Mesenchymal stem cell (in vitro differentiated cells and primary cell): Measurements from ENCODE around the gene PRKAG2.

Source experiments
- DNase-seq: peaks from one replicate; pipeline ENCODE4 v3.0.0-alpha.2; 2013
- H2AFZ ChIP-seq: one replicate; pipeline ENCODE4 v1.6.1; 2013; ENCODE audit warnings: low read depth, mild to moderate bottlenecking, control low read depth, inconsistent platforms, low read length, moderate library complexity
- H2AK5ac ChIP-seq: 2 replicates; pipeline ENCODE4 v1.6.1; 2013; ENCODE audit warnings: low read length, moderate library complexity, mild to moderate bottlenecking, inconsistent platforms; ENCODE audit not compliant: severe bottlenecking
- H2BK120ac ChIP-seq: one replicate; pipeline ENCODE4 v1.6.1; 2013; ENCODE audit warnings: low read depth, mild to moderate bottlenecking, inconsistent platforms, low read length, moderate library complexity
- H2BK12ac ChIP-seq, 2 experiments: one replicate each; pipeline ENCODE4 v1.6.1; 2013; ENCODE audit warnings: inconsistent platforms in 2 of 2, low read length in 2 of 2, mild to moderate bottlenecking in 2 of 2, moderate library complexity in 2 of 2, control low read depth in 1 of 2
- H2BK15ac ChIP-seq: one replicate; pipeline ENCODE4 v1.6.1; 2013; ENCODE audit warnings: mild to moderate bottlenecking, low read depth, inconsistent platforms; ENCODE audit not compliant: poor library complexity, severe bottlenecking
- H2BK5ac ChIP-seq: 2 replicates; pipeline ENCODE4 v1.6.1; 2013; ENCODE audit warnings: low read depth, mild to moderate bottlenecking, low read length, control low read depth, inconsistent platforms; ENCODE audit not compliant: poor library complexity, severe bottlenecking
- H3K14ac ChIP-seq, 2 experiments: one replicate each; pipeline ENCODE4 v1.6.1; 2013; ENCODE audit warnings: inconsistent platforms in 2 of 2, low read length in 2 of 2, control low read depth in 1 of 2, mild to moderate bottlenecking in 1 of 2, moderate library complexity in 1 of 2
- H3K18ac ChIP-seq, 2 experiments: one replicate each; pipeline ENCODE4 v1.6.1; 2013; ENCODE audit warnings: inconsistent platforms in 2 of 2, low read length in 2 of 2, control low read depth in 1 of 2, low read depth in 1 of 2, mild to moderate bottlenecking in 1 of 2
- H3K23ac ChIP-seq, 2 experiments: one replicate each; pipeline ENCODE4 v1.6.1; 2013; ENCODE audit warnings: inconsistent platforms in 2 of 2, low read length in 2 of 2, mild to moderate bottlenecking in 2 of 2, moderate library complexity in 2 of 2, control low read depth in 1 of 2
- H3K27ac ChIP-seq: 2 replicates; pipeline ENCODE4 v1.5.1; 2013; ENCODE audit warnings: mild to moderate bottlenecking, moderate library complexity, low read length, control low read depth, inconsistent platforms; ENCODE audit not compliant: poor library complexity, severe bottlenecking
- H3K27me3 ChIP-seq, 2 experiments: 2 replicates each; pipeline versions ENCODE4 v1.6.1 to v1.7.0; 2013; ENCODE audit warnings: low read length in 2 of 2, mild to moderate bottlenecking in 2 of 2, moderate library complexity in 2 of 2, control low read depth in 1 of 2, inconsistent platforms in 1 of 2; ENCODE audit not compliant: control insufficient read depth in 1 of 2, insufficient read depth in 1 of 2
- H3K36me3 ChIP-seq, 2 experiments: 2 replicates each; pipeline versions ENCODE4 v1.6.1 to v1.7.0; 2013; ENCODE audit warnings: low read length in 2 of 2, control low read depth in 1 of 2, inconsistent platforms in 1 of 2, low read depth in 1 of 2, mild to moderate bottlenecking in 1 of 2; ENCODE audit not compliant: insufficient read depth in 2 of 2, control insufficient read depth in 1 of 2
- H3K4ac ChIP-seq, 2 experiments: one replicate each; pipeline ENCODE4 v1.6.1; 2013; ENCODE audit warnings: inconsistent platforms in 2 of 2, low read length in 2 of 2, mild to moderate bottlenecking in 2 of 2, moderate library complexity in 2 of 2, control low read depth in 1 of 2, low read depth in 1 of 2
- H3K4me1 ChIP-seq: 2 replicates; pipeline ENCODE4 v1.6.1; 2013; ENCODE audit warnings: low read depth, low read length, control low read depth; ENCODE audit not compliant: control insufficient read depth, insufficient read depth
- H3K4me2 ChIP-seq: 2 replicates; pipeline ENCODE4 v1.6.1; 2013; ENCODE audit warnings: low read length, mild to moderate bottlenecking, inconsistent platforms; ENCODE audit not compliant: poor library complexity, severe bottlenecking
- H3K4me3 ChIP-seq, 2 experiments: 2 replicates each; pipeline versions ENCODE4 v1.5.1 to v1.7.0; 2013; ENCODE audit warnings: low read length in 2 of 2, mild to moderate bottlenecking in 2 of 2, control low read depth in 1 of 2, low read depth in 1 of 2; ENCODE audit not compliant: insufficient read depth in 1 of 2
- H3K79me1 ChIP-seq: replicated peaks from 2 replicates; pipeline ENCODE4 v1.6.1; 2013; ENCODE audit warnings: mild to moderate bottlenecking, control low read depth, low read length, inconsistent platforms; ENCODE audit not compliant: poor library complexity, severe bottlenecking
- H3K9ac ChIP-seq: 2 replicates; pipeline ENCODE4 v1.7.0; 2013; ENCODE audit warnings: mild to moderate bottlenecking, low read length, moderate library complexity
- H3K9me3 ChIP-seq: 2 replicates; pipeline ENCODE4 v1.7.0; 2013; ENCODE audit warnings: mild to moderate bottlenecking, low read length; ENCODE audit not compliant: control insufficient read depth
- H4K8ac ChIP-seq: one replicate; pipeline ENCODE4 v1.6.1; 2013; ENCODE audit warnings: inconsistent platforms, mild to moderate bottlenecking, low read length, moderate library complexity
- H4K91ac ChIP-seq: one replicate; pipeline ENCODE4 v1.6.1; 2013; ENCODE audit warnings: mild to moderate bottlenecking, low read length, inconsistent platforms
- WGBS: methylation state at CpG from one replicate; pipeline ENCODE4 v1.1.7; 2013; ENCODE audit warnings: mixed read lengths; 5-methylcytosine and 5-hydroxymethylcytosine counted together

PRKAG2 gene

GRCh38 chr7:151642746-151643145, 234.2 kb downstream of the PRKAG2 start:
- Histone ChIP-seq H4K8ac (no peak overlapping the region), H3K4me2 (no peak overlapping the region), H3K23ac (no peak overlapping the region), H2AFZ (no peak overlapping the region), H3K18ac (no peak overlapping the region), H2BK5ac (no peak overlapping the region), H2AK5ac (no peak overlapping the region), H3K4me1 (peaks cover 3% of the 10 kb centered on the region), H3K4me3 (no peak overlapping the region), H3K9me3 (no peaks in the 10 kb centered on the region), H3K79me1 (no peaks in the 10 kb centered on the region), H3K14ac (no peak overlapping the region), H4K91ac (no peak overlapping the region), H2BK12ac (no peak overlapping the region), H3K4ac (no peak overlapping the region), H3K27me3 (no peaks in the 10 kb centered on the region), H2BK120ac (no peak overlapping the region), H3K36me3 (no peaks in the 10 kb centered on the region), H3K27ac (no peak overlapping the region), H2BK15ac (no peak overlapping the region), H3K9ac (no peak overlapping the region)
- 86% methylated on average over 1 of the region's 3 CpGs for WGBS
- no peak for DNase-seq

GRCh38 chr7:151641587-151641986, 235.3 kb downstream of the PRKAG2 start:
- H3K14ac ChIP-seq = no peak overlapping the region
- no peak overlapping the region for H2BK12ac ChIP-seq
- no peaks in the 10 kb centered on the region for H3K79me1 ChIP-seq
- H2AFZ ChIP-seq = no peak overlapping the region
- H3K36me3 ChIP-seq = no peaks in the 10 kb centered on the region
- H3K27ac ChIP-seq = no peak overlapping the region
- no peaks in the 10 kb centered on the region for H3K9me3 ChIP-seq
- no peak overlapping the region for H4K91ac ChIP-seq
- no peak overlapping the region for H3K4ac ChIP-seq
- no peak overlapping the region for H3K4me3 ChIP-seq
- H3K4me2 ChIP-seq = no peak overlapping the region
- no peak for DNase-seq
- no peak overlapping the region for H4K8ac ChIP-seq
- no peak overlapping the region for H2BK5ac ChIP-seq
- no peak overlapping the region for H3K23ac ChIP-seq
- H3K4me1 ChIP-seq = peaks cover 3% of the 10 kb centered on the region
- H2AK5ac ChIP-seq = no peak overlapping the region
- H3K18ac ChIP-seq = no peak overlapping the region
- H2BK120ac ChIP-seq = no peak overlapping the region
- H3K27me3 ChIP-seq = no peaks in the 10 kb centered on the region
- H2BK15ac ChIP-seq = no peak overlapping the region
- 100% methylated on average over 1 of the region's 2 CpGs for WGBS
- no peak overlapping the region for H3K9ac ChIP-seq

- Histone ChIP-seq H3K79me1 (no peaks in the 10 kb centered on the region), H3K4me1 (peaks cover 6% of the 10 kb centered on the region), H3K14ac (no peak overlapping the region), H3K18ac (peak overlapping the region; percentile 70 to 76), H2BK12ac (peak overlapping the region; percentile 39 to 60), H2BK5ac (no peak overlapping the region), H3K27me3 (no peaks in the 10 kb centered on the region), H2AFZ (no peak overlapping the region), H3K36me3 (no peaks in the 10 kb centered on the region), H2BK15ac (peak overlapping the region; percentile 83), H3K4ac (no peak overlapping the region), H2BK120ac (no peak overlapping the region), H4K91ac (peak overlapping the region; percentile 68), H4K8ac (peak overlapping the region; percentile 85), H3K9me3 (no peaks in the 10 kb centered on the region), H2AK5ac (peak overlapping the region; percentile 95), H3K4me3 (no peak overlapping the region), H3K27ac (no peak overlapping the region), H3K9ac (no peak overlapping the region), H3K23ac (no peak overlapping the region), H3K4me2 (no peak overlapping the region)
- DNase-seq = peak; percentile 35
- 13% methylated on average over 7 of the region's 9 CpGs for WGBS
Observed at GRCh38 chr7:151637781-151638261, 239.1 kb downstream of the PRKAG2 start.

DNA sequence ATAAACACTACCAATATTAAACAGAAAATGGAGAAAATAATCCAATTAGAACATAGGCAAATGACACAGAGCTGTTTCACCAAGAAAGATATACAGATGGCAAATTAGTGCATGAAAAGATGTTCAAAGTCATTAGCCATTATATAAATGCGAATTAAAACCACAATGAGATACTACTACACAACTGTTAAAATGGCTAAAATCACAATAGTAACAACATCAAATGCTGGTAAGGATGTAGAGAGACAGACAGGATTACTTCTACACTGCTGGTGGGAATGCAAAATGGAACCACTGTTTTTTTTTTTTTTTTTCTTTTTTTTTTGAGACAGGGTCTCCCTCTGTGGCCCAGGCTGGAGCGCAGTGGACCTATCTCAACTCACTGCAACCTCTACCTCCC, 242.3 kb downstream of the PRKAG2 start:
- Histone ChIP-seq H2BK12ac (no peak overlapping the region), H2BK5ac (no peak overlapping the region), H3K79me1 (no peaks in the 10 kb centered on the region), H3K4me2 (no peak overlapping the region), H3K18ac (no peak overlapping the region), H3K4me3 (no peak overlapping the region), H3K36me3 (no peaks in the 10 kb centered on the region), H3K27ac (no peak overlapping the region), H3K9me3 (no peaks in the 10 kb centered on the region), H2BK15ac (no peak overlapping the region), H3K4me1 (peaks cover 9% of the 10 kb centered on the region), H4K91ac (no peak overlapping the region), H2AK5ac (no peak overlapping the region), H3K4ac (no peak overlapping the region), H3K9ac (no peak overlapping the region), H2AFZ (no peak overlapping the region), H3K27me3 (no peaks in the 10 kb centered on the region), H3K14ac (no peak overlapping the region), H4K8ac (no peak overlapping the region), H3K23ac (no peak overlapping the region), H2BK120ac (no peak overlapping the region)
- no CpG with 5 or more reads among the region's 2 CpGs for WGBS
- no peak for DNase-seq
